ENCODE results near the gene CTSA. TPM values are rescaled to one million over a fixed set of nuclear protein-coding genes. Genes with fewer than 3 reads are reported as not detected.

CTSA gene
- total RNA-seq, 1 donor from 2014 or later = 15.1 TPM

GRCh38 chr20:45843506-45843905, 47.6 kb upstream of the CTSA start:
- H3K4me1 Mint-ChIP-seq = no peaks in the 10 kb centered on the region
- Histone ChIP-seq H4K20me1 (ENCODE audit: low read depth) (no peaks in the 10 kb centered on the region), H3K27ac (no peak overlapping the region), H3K4me1 (no peaks in the 10 kb centered on the region), H3K4me3 (no peak overlapping the region), H2AFZ (replicated peaks) (no peak overlapping the region), H3F3A (ENCODE audit: low read depth) (no peaks in the 10 kb centered on the region), H3K27me3 (no peaks in the 10 kb centered on the region), H3K36me3 (no peaks in the 10 kb centered on the region), H3K9me3 (ENCODE audit: low read depth) (no peaks in the 10 kb centered on the region), H3K4me2 (no peak overlapping the region), H3K9ac (no peak overlapping the region), H3K79me2 (ENCODE audit: low read depth) (no peaks in the 10 kb centered on the region)
- no peaks in the 10 kb centered on the region for H3K27me3 Mint-ChIP-seq (ENCODE audit: insufficient read depth, low read depth)
- TF ChIP-seq EZH2phosphoT487 (IDR thresholded peaks at IDR 0.05) = no peak
- TF ChIP-seq CTCF (IDR thresholded peaks at IDR 0.05) = no peak
- TF ChIP-seq EZH2 (IDR thresholded peaks at IDR 0.05) = no peak
- H3K27ac Mint-ChIP-seq = no peak overlapping the region
- H3K36me3 Mint-ChIP-seq = peaks cover 7% of the 10 kb centered on the region
- no peak for DNase-seq (ENCODE audit: low spot score)
- no peak overlapping the region for H3K4me3 Mint-ChIP-seq
- no peaks in the 10 kb centered on the region for H3K9me3 Mint-ChIP-seq

GRCh38 chr20:45845452-45845851, 45.7 kb upstream of the CTSA start:
- Histone ChIP-seq H3K9me3 (ENCODE audit: low read depth) (no peaks in the 10 kb centered on the region), H2AFZ (replicated peaks) (no peak overlapping the region), H3F3A (ENCODE audit: low read depth) (no peaks in the 10 kb centered on the region), H3K9ac (no peak overlapping the region), H3K4me3 (no peak overlapping the region), H3K79me2 (ENCODE audit: low read depth) (no peaks in the 10 kb centered on the region), H3K27ac (no peak overlapping the region), H3K4me1 (no peaks in the 10 kb centered on the region), H3K36me3 (no peaks in the 10 kb centered on the region), H3K27me3 (no peaks in the 10 kb centered on the region), H4K20me1 (ENCODE audit: low read depth) (no peaks in the 10 kb centered on the region), H3K4me2 (no peak overlapping the region)
- Mint-ChIP-seq H3K9me3 (no peaks in the 10 kb centered on the region), H3K27ac (no peak overlapping the region), H3K36me3 (peaks cover 7% of the 10 kb centered on the region), H3K4me3 (no peak overlapping the region), H3K4me1 (no peaks in the 10 kb centered on the region), H3K27me3 (ENCODE audit: insufficient read depth, low read depth) (no peaks in the 10 kb centered on the region)
- no peak for TF ChIP-seq CTCF (IDR thresholded peaks at IDR 0.05)
- no peak for TF ChIP-seq EZH2phosphoT487 (IDR thresholded peaks at IDR 0.05)
- no peak for TF ChIP-seq EZH2 (IDR thresholded peaks at IDR 0.05)
- no peak for DNase-seq (ENCODE audit: low spot score)

GRCh38 chr20:45848421-45848820, 42.7 kb upstream of the CTSA start:
- H3K36me3 ChIP-seq = no peaks in the 10 kb centered on the region
- H3K4me3 ChIP-seq = no peak overlapping the region
- Mint-ChIP-seq H3K36me3 (peaks cover 4% of the 10 kb centered on the region), H3K27me3 (ENCODE audit: insufficient read depth, low read depth) (no peaks in the 10 kb centered on the region), H3K4me3 (no peak overlapping the region), H3K9me3 (no peaks in the 10 kb centered on the region), H3K4me1 (no peaks in the 10 kb centered on the region), H3K27ac (no peak overlapping the region)
- no peaks in the 10 kb centered on the region for H3K4me1 ChIP-seq
- peak overlapping the region; percentile 37 for H3K9ac ChIP-seq
- H3K27ac ChIP-seq = no peak overlapping the region
- no peaks in the 10 kb centered on the region for H3K27me3 ChIP-seq
- TF ChIP-seq CTCF (IDR thresholded peaks at IDR 0.05) = no peak
- TF ChIP-seq EZH2 (IDR thresholded peaks at IDR 0.05) = no peak
- no peak for TF ChIP-seq EZH2phosphoT487 (IDR thresholded peaks at IDR 0.05)
- no peak for DNase-seq (ENCODE audit: low spot score)
- H3K79me2 ChIP-seq (ENCODE audit: low read depth) = no peaks in the 10 kb centered on the region
- H3F3A ChIP-seq (ENCODE audit: low read depth) = no peaks in the 10 kb centered on the region
- no peak overlapping the region for H3K4me2 ChIP-seq
- no peak overlapping the region for H2AFZ ChIP-seq (replicated peaks)
- no peaks in the 10 kb centered on the region for H4K20me1 ChIP-seq (ENCODE audit: low read depth)
- H3K9me3 ChIP-seq (ENCODE audit: low read depth) = no peaks in the 10 kb centered on the region

Measured in neural progenitor cell (in vitro differentiated cells).